ENCODE measurements around the gene RIT2.
"Not testable (repeated sequence)": the region's sequence is repeated elsewhere in the genome, so short reads cannot be mapped to it uniquely, and the experiment has no call there.

The RIT2 gene

DNA sequence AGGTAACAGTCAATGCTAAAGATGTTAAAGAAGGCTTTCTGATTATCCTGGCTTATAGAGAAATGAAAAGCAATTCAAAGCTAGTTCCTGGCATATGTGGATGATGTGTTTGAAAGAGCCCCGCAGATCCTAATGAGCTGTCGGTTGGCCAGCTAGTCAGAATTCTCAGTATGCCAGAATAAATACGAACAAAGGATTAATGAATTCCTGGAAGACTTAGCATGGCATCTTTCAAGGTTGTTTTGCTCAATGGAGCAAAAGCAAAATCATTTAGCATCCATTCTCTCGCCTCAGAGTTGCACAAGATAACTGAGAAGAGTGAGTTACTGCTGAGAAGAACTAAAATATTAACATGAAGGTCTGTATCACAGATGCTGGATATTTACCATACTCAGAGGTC, 307.6 kb downstream of the RIT2 start:
- H3K9me3 ChIP-seq (replicated peaks; ENCODE audit: insufficient read depth, low read length), result no peaks in the 10 kb centered on the region

DNA sequence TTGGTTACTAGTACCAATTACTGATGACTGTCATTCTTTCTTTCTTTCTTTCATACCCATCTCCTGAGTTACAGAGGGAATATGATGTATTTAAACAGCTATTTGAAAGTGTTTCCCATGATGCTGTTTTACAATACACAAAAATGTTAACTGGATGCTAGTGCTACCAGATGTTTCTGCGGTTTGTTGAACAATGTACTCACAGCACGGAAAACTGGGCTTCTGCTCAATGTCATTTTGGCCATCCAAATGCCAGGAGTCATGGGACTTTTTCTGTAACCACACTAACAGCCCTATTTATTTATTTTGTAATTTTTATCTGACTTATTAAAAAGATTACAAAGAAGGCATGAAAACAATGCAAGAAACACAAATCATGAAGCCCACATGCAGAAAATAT, 313.8 kb downstream of the RIT2 start:
- DNase-seq, result no peak
- TF ChIP-seq, protein P1, sequence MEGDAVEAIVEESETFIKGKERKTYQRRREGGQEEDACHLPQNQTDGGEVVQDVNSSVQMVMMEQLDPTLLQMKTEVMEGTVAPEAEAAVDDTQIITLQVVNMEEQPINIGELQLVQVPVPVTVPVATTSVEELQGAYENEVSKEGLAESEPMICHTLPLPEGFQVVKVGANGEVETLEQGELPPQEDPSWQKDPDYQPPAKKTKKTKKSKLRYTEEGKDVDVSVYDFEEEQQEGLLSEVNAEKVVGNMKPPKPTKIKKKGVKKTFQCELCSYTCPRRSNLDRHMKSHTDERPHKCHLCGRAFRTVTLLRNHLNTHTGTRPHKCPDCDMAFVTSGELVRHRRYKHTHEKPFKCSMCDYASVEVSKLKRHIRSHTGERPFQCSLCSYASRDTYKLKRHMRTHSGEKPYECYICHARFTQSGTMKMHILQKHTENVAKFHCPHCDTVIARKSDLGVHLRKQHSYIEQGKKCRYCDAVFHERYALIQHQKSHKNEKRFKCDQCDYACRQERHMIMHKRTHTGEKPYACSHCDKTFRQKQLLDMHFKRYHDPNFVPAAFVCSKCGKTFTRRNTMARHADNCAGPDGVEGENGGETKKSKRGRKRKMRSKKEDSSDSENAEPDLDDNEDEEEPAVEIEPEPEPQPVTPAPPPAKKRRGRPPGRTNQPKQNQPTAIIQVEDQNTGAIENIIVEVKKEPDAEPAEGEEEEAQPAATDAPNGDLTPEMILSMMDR (IDR thresholded peaks at IDR 0.05; ENCODE audit: low read length), result no peak
- TF ChIP-seq EZH2phosphoT487 (IDR thresholded peaks at IDR 0.05; ENCODE audit: low read length), result no peak
- no peak for TF ChIP-seq EZH2 (optimal IDR thresholded peaks at IDR 0.05; ENCODE audit: low read depth, low read length)
- H2AFZ ChIP-seq (ENCODE audit: low read length), result no peak overlapping the region
- H3K27me3 ChIP-seq (replicated peaks; ENCODE audit: insufficient read depth, low read length), result no peaks in the 10 kb centered on the region
- H3K9me3 ChIP-seq (replicated peaks; ENCODE audit: insufficient read depth, low read length), result no peaks in the 10 kb centered on the region; the same call in 1 of the 2 replicates
- no peaks in the 10 kb centered on the region for H3K36me3 ChIP-seq (replicated peaks; ENCODE audit: insufficient read depth, low read length)
- H3K79me2 ChIP-seq (ENCODE audit: low read length), result no peaks in the 10 kb centered on the region
- H3K9ac ChIP-seq (ENCODE audit: low read length), result no peak overlapping the region
- no peaks in the 10 kb centered on the region for H3F3A ChIP-seq (ENCODE audit: insufficient read depth, low read length)
- H3K9me2 ChIP-seq (replicated peaks; ENCODE audit: insufficient read depth, low read length), result no peaks in the 10 kb centered on the region
- H3K4me3 ChIP-seq (ENCODE audit: low read length), result no peak overlapping the region
- H3K4me1 ChIP-seq (ENCODE audit: low read length), result no peaks in the 10 kb centered on the region
- no peak overlapping the region for H3K27ac ChIP-seq (ENCODE audit: low read length)
- H3K4me2 ChIP-seq (ENCODE audit: low read depth, low read length), result no peak overlapping the region
- no peaks in the 10 kb centered on the region for H4K20me1 ChIP-seq (ENCODE audit: insufficient read depth, low read length)

More for the DNA sequence above, 307.6 kb downstream of the RIT2 start:
- no peak overlapping the region for H3K4me2 ChIP-seq (ENCODE audit: low read depth, low read length)
- no peak overlapping the region for H3K27ac ChIP-seq (ENCODE audit: low read length)
- no peak for DNase-seq
- no peaks in the 10 kb centered on the region for H3K79me2 ChIP-seq (ENCODE audit: low read length)
- H3K4me3 ChIP-seq (ENCODE audit: low read length), result no peak overlapping the region
- H3K36me3 ChIP-seq (replicated peaks; ENCODE audit: insufficient read depth, low read length), result no peaks in the 10 kb centered on the region
- H3K9me2 ChIP-seq (replicated peaks; ENCODE audit: insufficient read depth, low read length), result no peaks in the 10 kb centered on the region
- H2AFZ ChIP-seq (ENCODE audit: low read length), result no peak overlapping the region
- H3F3A ChIP-seq (ENCODE audit: insufficient read depth, low read length), result no peaks in the 10 kb centered on the region
- no peaks in the 10 kb centered on the region for H3K4me1 ChIP-seq (ENCODE audit: low read length)
- no peaks in the 10 kb centered on the region for H3K27me3 ChIP-seq (replicated peaks; ENCODE audit: insufficient read depth, low read length)
- no peaks in the 10 kb centered on the region for H4K20me1 ChIP-seq (ENCODE audit: insufficient read depth, low read length)
- H3K9ac ChIP-seq (ENCODE audit: low read length), result no peak overlapping the region
- TF ChIP-seq EZH2 (optimal IDR thresholded peaks at IDR 0.05; ENCODE audit: low read depth, low read length) (no peak), EZH2phosphoT487 (IDR thresholded peaks at IDR 0.05; ENCODE audit: low read length) (no peak)
- TF ChIP-seq, protein P1 (IDR thresholded peaks at IDR 0.05; ENCODE audit: low read length), result no peak

DNA sequence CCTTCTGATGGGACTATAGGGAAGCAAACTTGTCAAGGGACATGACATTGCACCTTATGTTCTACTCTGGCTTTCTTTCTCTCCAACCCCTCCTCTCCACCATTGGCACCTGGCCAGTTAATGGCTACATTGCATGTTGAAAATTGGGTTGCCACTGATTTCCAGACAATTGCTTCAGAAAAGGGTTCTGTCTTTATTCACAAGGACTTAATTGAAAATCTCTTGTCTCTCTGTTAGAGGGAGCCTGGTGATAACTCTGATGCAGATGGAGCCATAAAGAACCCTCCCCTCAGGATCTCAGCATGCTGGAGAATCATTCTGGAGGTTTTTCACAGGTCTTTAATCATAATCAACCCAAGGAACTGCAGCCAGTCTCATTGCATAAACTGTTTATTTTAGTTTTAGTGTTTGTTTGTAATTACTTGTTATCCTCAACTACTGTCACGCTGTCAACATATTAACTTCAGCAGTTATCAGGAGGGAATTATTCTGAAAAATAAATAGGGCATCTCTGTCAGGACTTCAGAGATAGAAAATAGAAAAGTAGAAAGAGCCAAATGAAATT, 316.8 kb downstream of the RIT2 start:
- no peak overlapping the region for H3K4me3 ChIP-seq (ENCODE audit: low read length)
- no peaks in the 10 kb centered on the region for H4K20me1 ChIP-seq (ENCODE audit: insufficient read depth, low read length)
- H3K9me3 ChIP-seq (replicated peaks; ENCODE audit: insufficient read depth, low read length), result no peaks in the 10 kb centered on the region; the same call in 1 of the 2 replicates
- H3K4me1 ChIP-seq (ENCODE audit: low read length), result no peaks in the 10 kb centered on the region
- H3K79me2 ChIP-seq (ENCODE audit: low read length), result no peaks in the 10 kb centered on the region
- TF ChIP-seq, protein P1 (IDR thresholded peaks at IDR 0.05; ENCODE audit: low read length), result no peak
- TF ChIP-seq EZH2 (optimal IDR thresholded peaks at IDR 0.05; ENCODE audit: low read depth, low read length) (no peak), EZH2phosphoT487 (IDR thresholded peaks at IDR 0.05; ENCODE audit: low read length) (no peak)
- no peaks in the 10 kb centered on the region for H3K27me3 ChIP-seq (replicated peaks; ENCODE audit: insufficient read depth, low read length)
- no peaks in the 10 kb centered on the region for H3K36me3 ChIP-seq (replicated peaks; ENCODE audit: insufficient read depth, low read length)
- H3K9ac ChIP-seq (ENCODE audit: low read length), result no peak overlapping the region
- H3K27ac ChIP-seq (ENCODE audit: low read length), result no peak overlapping the region
- H3F3A ChIP-seq (ENCODE audit: insufficient read depth, low read length), result no peaks in the 10 kb centered on the region
- no peak overlapping the region for H2AFZ ChIP-seq (ENCODE audit: low read length)
- H3K9me2 ChIP-seq (replicated peaks; ENCODE audit: insufficient read depth, low read length), result no peaks in the 10 kb centered on the region
- no peak for DNase-seq
- H3K4me2 ChIP-seq (ENCODE audit: low read depth, low read length), result no peak overlapping the region

DNA sequence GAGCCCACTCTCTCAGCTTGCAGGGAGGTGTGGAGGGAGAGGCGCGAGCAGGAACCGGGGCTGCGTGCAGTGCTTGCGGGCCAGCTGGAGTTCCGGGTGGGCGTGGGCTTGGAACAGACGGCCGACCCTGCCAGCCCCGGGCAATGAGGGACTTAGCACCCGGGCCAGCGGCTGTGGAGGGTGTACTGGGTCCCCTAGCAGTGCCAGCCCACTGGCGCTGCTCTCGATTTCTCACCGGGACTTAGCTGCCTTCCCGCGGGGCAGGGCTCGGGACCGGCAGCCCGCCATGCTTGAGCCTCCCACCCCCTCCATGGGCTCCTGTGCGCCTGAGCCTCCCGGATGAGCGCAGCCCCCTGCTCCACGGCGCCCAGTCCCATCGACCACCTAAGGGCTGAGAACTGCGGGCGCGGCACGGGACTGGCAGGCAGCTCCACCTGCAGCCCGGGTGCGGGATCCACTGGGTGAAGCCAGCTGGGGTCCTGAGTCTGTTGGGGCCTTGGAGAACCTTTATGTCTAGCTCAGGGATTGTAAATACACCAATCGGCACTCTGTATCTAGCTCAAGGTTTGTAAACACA, 320.2 kb downstream of the RIT2 start:
- H3K36me3 ChIP-seq (replicated peaks; ENCODE audit: insufficient read depth, low read length); H3F3A ChIP-seq (ENCODE audit: insufficient read depth, low read length); H3K4me2 ChIP-seq (ENCODE audit: low read depth, low read length); H3K79me2 ChIP-seq (ENCODE audit: low read length); H3K9me3 ChIP-seq (replicated peaks; ENCODE audit: insufficient read depth, low read length); H2AFZ ChIP-seq (ENCODE audit: low read length); H3K27me3 ChIP-seq (replicated peaks; ENCODE audit: insufficient read depth, low read length); DNase-seq; H3K27ac ChIP-seq (ENCODE audit: low read length); H4K20me1 ChIP-seq (ENCODE audit: insufficient read depth, low read length); H3K9ac ChIP-seq (ENCODE audit: low read length); H3K4me3 ChIP-seq (ENCODE audit: low read length); H3K4me1 ChIP-seq (ENCODE audit: low read length); H3K9me2 ChIP-seq (replicated peaks; ENCODE audit: insufficient read depth, low read length): not testable (repeated sequence)
